BLaER1 treated with 17β-estradiol and CSF1 and Interleukin-3, amounts not matched to agents 10 nM and 100 nM (cell line): ENCODE data around the gene ETFA.

ENCODE experiments used
- H3K27ac ChIP-seq, 11 experiments: shearing (Covaris generic); formaldehyde crosslinking; 2 replicates each; pipeline ENCODE4 v1.8.1; 2022
- H3K27me3 ChIP-seq, 11 experiments: shearing (Covaris generic); formaldehyde crosslinking; 2 replicates each; pipeline ENCODE4 v1.8.1; 2022
- H3K36me3 ChIP-seq, 11 experiments: shearing (Covaris generic); formaldehyde crosslinking; 2 replicates each; pipeline ENCODE4 v1.8.1; 2022
- H3K4me1 ChIP-seq, 10 experiments: shearing (Covaris generic); formaldehyde crosslinking; 2 replicates each; pipeline ENCODE4 v1.8.1; 2022
- H3K4me2 ChIP-seq, 11 experiments: shearing (Covaris generic); formaldehyde crosslinking; 2 replicates each; pipeline ENCODE4 v1.8.1; 2022
- H3K4me3 ChIP-seq, 10 experiments: shearing (Covaris generic); formaldehyde crosslinking; 2 replicates each; pipeline ENCODE4 v1.8.1; 2022
- H3K9ac ChIP-seq, 11 experiments: shearing (Covaris generic); formaldehyde crosslinking; 2 replicates each; pipeline ENCODE4 v1.8.1; 2022
- H3K9me3 ChIP-seq, 11 experiments: shearing (Covaris generic); formaldehyde crosslinking; replicated peaks in 1 of 11; 2 replicates each; pipeline ENCODE4 v1.8.1; 2022
- H4K20me1 ChIP-seq, 11 experiments: shearing (Covaris generic); formaldehyde crosslinking; 2 replicates each; pipeline ENCODE4 v1.8.1; 2022
- Cebpa-rat ChIP-seq, 11 experiments: shearing (Covaris generic); IDR thresholded peaks; 2 replicates each; pipeline ENCODE4 v1.8.1; 2022

Gene ETFA

GRCh38 chr15:76197703-76198455, 113.4 kb downstream of the ETFA start:
- no peaks in the 10 kb centered on the region for H3K27me3 ChIP-seq
- no peak overlapping the region; a peak in 1 of 22 replicates for H3K9ac ChIP-seq
- no peak for TF ChIP-seq Cebpa-rat (IDR thresholded peaks at IDR 0.05)
- H3K4me1 ChIP-seq: peaks cover 17 to 29% (median 25%) of the 10 kb centered on the region in 10 experiments
- H3K36me3 ChIP-seq: no peaks in the 10 kb centered on the region
- no peak overlapping the region for H3K4me3 ChIP-seq
- peaks cover 0 to 34% (median 0%) of the 10 kb centered on the region in 11 experiments; a peak in 4 of 22 replicates for H4K20me1 ChIP-seq
- no peaks in the 10 kb centered on the region for H3K9me3 ChIP-seq
- H3K4me2 ChIP-seq: peak overlapping the region in 5 of 11 experiments; percentile 46 to 76 (median 61); a peak in 4 of 22 replicates
- H3K27ac ChIP-seq: no peak overlapping the region

GRCh38 chr15:76196269-76197231, 114.7 kb downstream of the ETFA start:
- H3K36me3 ChIP-seq: no peaks in the 10 kb centered on the region
- H3K4me3 ChIP-seq: no peak overlapping the region
- H3K27ac ChIP-seq: peak overlapping the region in 4 of 11 experiments; percentile 8 to 37 (median 27); a peak in 4 of 22 replicates
- H4K20me1 ChIP-seq: peaks cover 0 to 36% (median 0%) of the 10 kb centered on the region in 11 experiments; a peak in 3 of 22 replicates
- peaks cover 0 to 9% (median 0%) of the 10 kb centered on the region in 11 experiments; a peak in 6 of 22 replicates for H3K27me3 ChIP-seq
- H3K9ac ChIP-seq: peak overlapping the region in 7 of 11 experiments; percentile 10 to 51 (median 36); a peak in 6 of 22 replicates
- H3K4me1 ChIP-seq: peaks cover 18 to 30% (median 28%) of the 10 kb centered on the region in 10 experiments
- peak overlapping the region; percentile 28 to 85 (median 57) for H3K4me2 ChIP-seq
- no peaks in the 10 kb centered on the region for H3K9me3 ChIP-seq
- no peak for TF ChIP-seq Cebpa-rat (IDR thresholded peaks at IDR 0.05)

DNA sequence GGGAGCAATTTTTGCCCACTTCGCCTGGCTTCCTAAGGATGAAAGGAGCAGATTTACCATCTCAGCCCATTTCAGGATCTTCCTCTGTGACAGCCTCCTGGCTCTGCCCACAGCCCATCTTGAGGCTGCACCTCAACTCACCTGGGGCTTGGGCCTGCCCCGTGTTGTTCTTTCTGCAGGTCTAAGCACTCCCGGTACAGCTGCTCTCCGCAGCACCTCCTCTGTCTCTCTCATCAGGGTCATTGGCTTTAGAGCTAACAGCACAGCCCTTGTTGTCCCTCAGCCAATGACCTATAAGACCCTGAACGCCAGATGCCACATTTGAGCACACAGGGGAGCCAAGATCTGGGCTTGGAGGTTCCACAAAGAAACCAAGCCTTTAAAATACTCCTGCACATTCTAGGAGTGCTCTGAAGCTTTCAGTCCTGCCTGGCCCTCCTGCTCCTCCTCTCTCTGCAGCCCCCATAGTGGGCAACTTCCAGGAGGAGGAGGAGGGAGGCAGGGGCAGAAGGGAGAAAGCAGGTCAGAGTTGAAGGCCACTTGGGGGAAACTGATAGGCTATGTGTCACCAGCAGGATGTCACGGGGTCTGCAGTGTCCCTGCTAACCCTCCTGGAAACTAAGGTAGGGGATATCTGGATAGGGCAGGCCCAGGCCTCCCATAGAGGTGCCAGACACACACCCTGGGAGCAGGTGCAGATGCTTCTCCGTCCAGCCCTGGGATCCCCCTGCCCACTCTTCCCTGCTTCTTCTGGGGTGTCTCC, 115.6 kb downstream of the ETFA start:
- no peaks in the 10 kb centered on the region for H3K9me3 ChIP-seq
- H3K36me3 ChIP-seq: no peaks in the 10 kb centered on the region
- peaks cover 0 to 27% (median 0%) of the 10 kb centered on the region in 11 experiments; a peak in 3 of 22 replicates for H4K20me1 ChIP-seq
- peaks cover 0 to 12% (median 0%) of the 10 kb centered on the region in 11 experiments; a peak in 6 of 22 replicates for H3K27me3 ChIP-seq
- peak overlapping the region in 1 of 11 experiments; percentile 85; a peak in 1 of 22 replicates for H3K4me2 ChIP-seq
- no peak overlapping the region for H3K4me3 ChIP-seq
- TF ChIP-seq Cebpa-rat (IDR thresholded peaks at IDR 0.05): no peak
- H3K4me1 ChIP-seq: peaks cover 26 to 39% (median 36%) of the 10 kb centered on the region in 10 experiments
- no peak overlapping the region for H3K27ac ChIP-seq
- no peak overlapping the region for H3K9ac ChIP-seq

GRCh38 chr15:76193934-76194333, 117.3 kb downstream of the ETFA start:
- Histone ChIP-seq H4K20me1 (peaks cover 0 to 23% (median 0%) of the 10 kb centered on the region in 11 experiments; a peak in 1 of 22 replicates), H3K4me3 (no peak overlapping the region), H3K4me2 (peak overlapping the region in 4 of 11 experiments; percentile 24 to 33 (median 30); a peak in 6 of 22 replicates), H3K9ac (no peak overlapping the region), H3K27ac (no peak overlapping the region), H3K27me3 (peaks cover 0 to 12% (median 0%) of the 10 kb centered on the region in 11 experiments; a peak in 7 of 22 replicates), H3K9me3 (no peaks in the 10 kb centered on the region), H3K4me1 (peaks cover 26 to 41% (median 35%) of the 10 kb centered on the region in 10 experiments), H3K36me3 (no peaks in the 10 kb centered on the region)
- no peak for TF ChIP-seq Cebpa-rat (IDR thresholded peaks at IDR 0.05)

GRCh38 chr15:76192715-76193114, 118.6 kb downstream of the ETFA start:
- Histone ChIP-seq H3K4me2 (no peak overlapping the region), H3K27ac (no peak overlapping the region), H3K27me3 (peaks cover 0 to 12% (median 0%) of the 10 kb centered on the region in 11 experiments; a peak in 7 of 22 replicates), H3K4me3 (no peak overlapping the region), H3K36me3 (no peaks in the 10 kb centered on the region), H3K9ac (no peak overlapping the region), H4K20me1 (peaks cover 0 to 17% (median 0%) of the 10 kb centered on the region in 11 experiments; a peak in 1 of 22 replicates), H3K4me1 (peaks cover 24 to 41% (median 33%) of the 10 kb centered on the region in 10 experiments), H3K9me3 (peaks cover 0 to 8% (median 0%) of the 10 kb centered on the region in 11 experiments; a peak in 4 of 22 replicates)
- no peak for TF ChIP-seq Cebpa-rat (IDR thresholded peaks at IDR 0.05)

GRCh38 chr15:76191539-76192244, 119.6 kb downstream of the ETFA start:
- Histone ChIP-seq H3K36me3 (no peaks in the 10 kb centered on the region), H3K9ac (no peak overlapping the region; a peak in 1 of 22 replicates), H3K4me3 (no peak overlapping the region), H3K9me3 (peaks cover 0 to 13% (median 0%) of the 10 kb centered on the region in 11 experiments; a peak in 5 of 22 replicates), H4K20me1 (peaks cover 0 to 12% (median 0%) of the 10 kb centered on the region in 11 experiments; a peak in 1 of 22 replicates), H3K27ac (no peak overlapping the region), H3K4me2 (peak overlapping the region; percentile 26 to 90 (median 52); a peak in 19 of 22 replicates), H3K27me3 (peaks cover 0 to 12% (median 0%) of the 10 kb centered on the region in 11 experiments; a peak in 7 of 22 replicates), H3K4me1 (peaks cover 14 to 32% (median 23%) of the 10 kb centered on the region in 10 experiments)
- TF ChIP-seq Cebpa-rat (IDR thresholded peaks at IDR 0.05): no peak

DNA sequence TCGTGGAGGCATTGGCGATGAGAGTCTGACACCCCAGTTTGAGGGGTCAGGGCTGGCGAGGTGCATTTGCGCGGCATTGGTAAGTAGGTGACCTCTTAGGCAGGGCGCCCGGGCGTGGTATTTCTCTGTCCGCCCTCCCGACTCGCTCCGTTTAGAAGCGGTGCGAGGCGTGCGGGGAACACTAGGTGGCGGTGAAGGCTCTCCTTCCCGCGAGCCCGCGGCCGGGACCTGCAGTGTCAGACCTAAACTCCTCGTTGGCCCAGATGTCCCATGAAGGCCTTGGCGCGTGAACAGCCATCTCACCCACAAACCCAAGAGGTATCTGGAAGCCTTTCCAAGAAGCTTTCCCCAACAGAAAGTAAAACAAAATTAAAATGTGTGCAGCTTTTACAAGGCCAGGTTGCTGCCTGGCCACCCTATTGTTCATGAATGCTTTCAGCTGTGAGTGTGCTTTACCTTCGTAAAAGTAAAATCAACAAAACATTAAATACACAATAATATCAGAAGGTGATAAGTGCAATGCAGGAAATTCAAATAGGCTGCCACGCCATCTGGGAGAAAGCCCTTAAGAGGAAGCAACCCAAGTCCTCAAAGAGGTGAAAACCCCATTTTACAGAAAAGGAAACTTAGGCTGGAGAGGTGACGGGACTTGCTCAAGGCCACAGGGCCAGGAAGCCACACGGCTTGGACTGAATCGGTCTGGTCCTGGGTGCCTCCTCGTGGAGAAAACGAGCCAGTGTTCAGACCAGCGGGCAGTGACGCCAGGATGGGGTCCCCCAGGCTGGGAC, 120.3 kb downstream of the ETFA start:
- Histone ChIP-seq H3K4me1 (peaks cover 7 to 27% (median 17%) of the 10 kb centered on the region in 10 experiments; a peak in 17 of 20 replicates), H3K9ac (peak overlapping the region in 2 of 11 experiments; percentile 5 to 15; a peak in 4 of 22 replicates), H3K9me3 (peaks cover 0 to 13% (median 0%) of the 10 kb centered on the region in 11 experiments; a peak in 5 of 22 replicates), H3K4me3 (peak overlapping the region in 1 of 10 experiments; percentile 13; a peak in 1 of 20 replicates), H4K20me1 (peaks cover 0 to 11% (median 0%) of the 10 kb centered on the region in 11 experiments; a peak in 1 of 22 replicates), H3K4me2 (peak overlapping the region; percentile 26 to 90 (median 52)), H3K27me3 (peaks cover 0 to 12% (median 0%) of the 10 kb centered on the region in 11 experiments; a peak in 7 of 22 replicates), H3K27ac (no peak overlapping the region), H3K36me3 (no peaks in the 10 kb centered on the region)
- TF ChIP-seq Cebpa-rat (IDR thresholded peaks at IDR 0.05): no peak
